Esophagus (tissue), 2 donors: Measurements from ENCODE around the gene TMEM126B. TPM values are rescaled to one million over a fixed set of nuclear protein-coding genes. Genes with fewer than 3 reads are reported as not detected.

Experiments
- H3K27ac ChIP-seq, 2 donors: one replicate each; pipeline ENCODE4 v1.5.1; 2013; ENCODE audit warnings: low read depth in 2 of 2, mild to moderate bottlenecking in 2 of 2, inconsistent platforms in 1 of 2, low read length in 1 of 2, moderate library complexity in 1 of 2
- H3K27me3 ChIP-seq, 2 donors: one replicate each; pipeline ENCODE4 v1.6.1; 2013; ENCODE audit warnings: low read length in 2 of 2, control low read depth in 1 of 2, mild to moderate bottlenecking in 1 of 2; ENCODE audit not compliant: insufficient read depth in 2 of 2, control insufficient read depth in 1 of 2
- H3K36me3 ChIP-seq, 2 donors: one replicate each; pipeline ENCODE4 v1.6.1; 2013; ENCODE audit warnings: low read length in 1 of 2; ENCODE audit not compliant: control insufficient read depth in 2 of 2, insufficient read depth in 2 of 2
- H3K4me1 ChIP-seq, 2 donors: one replicate each; pipeline ENCODE4 v1.6.1; 2013; ENCODE audit warnings: low read length in 1 of 2; ENCODE audit not compliant: control insufficient read depth in 2 of 2, insufficient read depth in 2 of 2
- H3K4me3 ChIP-seq, 2 donors: one replicate each; pipeline ENCODE4 v1.5.1; 2013; ENCODE audit warnings: low read length in 2 of 2, mild to moderate bottlenecking in 2 of 2, low read depth in 1 of 2, moderate library complexity in 1 of 2
- H3K9me3 ChIP-seq, 2 donors: one replicate each; pipeline ENCODE4 v1.6.1; 2013; ENCODE audit warnings: mild to moderate bottlenecking in 2 of 2, low read depth in 1 of 2, low read length in 1 of 2, moderate library complexity in 1 of 2; ENCODE audit not compliant: control insufficient read depth in 2 of 2, insufficient read depth in 1 of 2
- WGBS, 2 donors: extraction: QIAGEN DNeasy Blood & Tissue Kit; methylation state at CpG; one replicate each; pipeline ENCODE4 v1.1.7; 2013; 5-methylcytosine and 5-hydroxymethylcytosine counted together
- polyA plus RNA-seq, 2 donors: library from polyadenylated mRNA; stranded (reverse); fragments of 200-250 nt; gene quantifications; one replicate each; pipeline ENCODE4 v1.2.3, GENCODE V29; 2013
- donor health status: healthy with polysubstance abuse.
- donor health status: Bipolar disorder and iron deficiency.

Gene TMEM126B
- 10 to 100 TPM; 34.4 to 54.7 TPM for polyA plus RNA-seq

DNA sequence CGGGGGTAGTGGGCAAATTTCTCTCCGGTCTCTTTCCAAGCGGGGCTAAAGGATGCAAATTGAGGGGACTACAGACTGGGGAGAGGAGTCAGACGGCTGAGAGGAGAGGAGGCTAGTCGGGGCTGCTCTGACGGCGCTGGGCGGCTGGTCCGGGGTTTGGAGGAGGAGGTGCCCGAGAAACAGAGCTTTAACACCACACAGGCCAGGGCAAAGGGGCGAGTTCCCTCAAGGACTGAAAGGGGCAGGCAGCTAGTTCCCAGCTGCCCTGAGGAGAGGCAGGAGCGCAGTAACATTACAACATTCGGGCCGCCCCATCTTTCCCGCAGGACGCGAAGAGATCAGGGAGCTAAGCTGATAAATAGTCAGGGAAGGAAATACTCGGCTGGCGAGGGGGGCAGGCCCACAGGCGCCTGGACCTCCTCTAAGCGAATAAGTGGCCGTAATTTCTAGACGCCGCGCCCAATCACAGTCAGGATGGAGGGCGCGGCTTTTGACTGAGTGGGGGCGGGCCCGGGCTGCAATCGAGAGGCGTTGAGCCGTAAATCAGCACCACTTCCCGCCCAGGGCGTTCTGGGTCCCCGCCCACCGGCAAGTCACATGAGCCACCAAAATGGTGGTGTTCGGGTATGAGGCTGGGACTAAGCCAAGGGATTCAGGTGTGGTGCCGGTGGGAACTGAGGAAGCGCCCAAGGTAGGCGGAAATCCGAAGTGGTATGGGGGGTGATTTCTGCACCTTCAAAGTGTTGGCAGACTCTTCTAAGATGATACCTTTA, at the start of gene TMEM126B:
TSS of gene TMEM126B (plus strand) at position 596 of the 773 bp plus-strand sequence. CDS start at position 611, 15 bp downstream.
- Histone ChIP-seq H3K9me3 (no peaks in the 10 kb centered on the region), H3K4me1 (no peaks in the 10 kb centered on the region), H3K4me3 (peak within 1 kb of the TSS; percentile 83 to 87), H3K27me3 (no peaks in the 10 kb centered on the region), H3K27ac (peak within 1 kb of the TSS; percentile 95 to 98), H3K36me3 (peaks cover 0 to 3% of the 10 kb centered on the region in 2 donors)
- WGBS, 2 donors, result 0% methylated on average over 41 of the region's 41 CpGs

DNA sequence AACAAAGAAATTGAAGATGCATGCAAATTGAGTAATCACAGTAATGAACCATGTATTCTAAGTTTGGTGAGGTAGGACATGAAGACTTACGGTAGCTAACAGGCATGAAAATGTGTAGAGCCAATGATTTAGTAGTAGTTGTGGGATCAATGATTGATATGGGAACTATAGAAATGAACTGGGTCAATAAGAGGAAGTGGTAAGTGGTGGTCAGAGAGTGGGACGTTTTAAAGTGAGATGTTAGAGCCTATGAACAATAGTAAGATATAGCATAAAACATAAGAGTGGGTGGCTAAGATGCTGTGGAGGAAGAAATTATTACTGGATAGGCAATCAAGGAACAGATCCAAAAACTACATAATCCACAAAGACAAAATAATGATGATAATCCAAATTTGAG, 46.3 kb upstream of the TMEM126B start:
- Histone ChIP-seq H3K4me3 (no peak overlapping the region), H3K4me1 (no peaks in the 10 kb centered on the region), H3K9me3 (no peaks in the 10 kb centered on the region), H3K27me3 (no peaks in the 10 kb centered on the region), H3K36me3 (no peaks in the 10 kb centered on the region), H3K27ac (no peak overlapping the region)
- WGBS, 2 donors, result 73 to 74% methylated on average over 2 of the region's 2 CpGs

DNA sequence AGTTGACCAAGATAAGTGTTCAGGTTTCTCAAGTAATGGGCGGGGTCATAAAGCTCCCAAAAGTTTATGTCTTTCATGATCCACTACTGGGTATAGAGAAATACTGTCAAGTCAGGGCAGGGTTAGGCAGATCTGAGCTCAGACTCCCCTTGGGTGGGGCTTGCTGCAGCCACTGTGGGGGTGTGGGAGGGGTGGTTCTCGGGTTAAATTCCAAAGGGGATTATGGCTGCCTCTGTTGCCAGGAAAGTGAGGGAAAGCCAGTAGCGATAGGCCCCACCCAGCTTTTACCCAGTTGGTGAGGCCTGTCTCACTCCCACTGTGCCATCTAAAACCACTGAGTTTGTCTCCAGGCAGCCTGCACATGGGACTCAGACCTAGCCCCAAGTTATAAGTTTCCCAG, 39.0 kb upstream of the TMEM126B start:
- no peaks in the 10 kb centered on the region for H3K4me1 ChIP-seq
- H3K36me3 ChIP-seq, result no peaks in the 10 kb centered on the region
- no peak overlapping the region for H3K4me3 ChIP-seq
- 54 to 73% methylated on average over 3 of the region's 3 CpGs for WGBS, 2 donors
- no peaks in the 10 kb centered on the region for H3K27me3 ChIP-seq
- no peak overlapping the region for H3K27ac ChIP-seq
- no peaks in the 10 kb centered on the region for H3K9me3 ChIP-seq

DNA sequence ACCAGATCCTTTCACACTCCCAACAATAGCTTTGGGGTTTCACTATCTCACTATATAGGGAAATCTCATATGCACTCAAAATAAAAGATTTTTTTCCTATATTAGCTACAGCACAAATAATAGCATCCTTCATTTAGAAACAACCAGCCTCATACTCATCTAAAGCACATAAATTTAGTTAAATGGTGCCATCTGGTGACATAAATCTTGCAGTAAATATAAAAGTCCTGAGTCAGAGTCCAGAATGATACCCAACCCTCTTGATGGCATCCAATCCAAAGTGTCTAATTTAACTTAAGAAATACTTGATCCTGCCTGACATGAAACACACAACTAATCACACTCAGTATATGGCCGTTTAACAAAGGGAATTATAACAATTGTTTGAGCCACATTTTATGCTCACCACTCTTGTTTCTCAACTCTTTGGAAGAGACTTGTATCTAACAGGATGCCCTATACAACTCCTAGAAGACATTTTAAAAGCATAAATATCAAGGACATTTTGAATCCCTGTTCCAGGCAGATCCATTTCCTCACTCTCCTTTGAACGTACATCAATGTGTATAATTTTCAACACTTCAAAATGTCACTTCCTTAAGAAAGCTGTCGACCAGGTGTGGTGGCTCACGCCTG, 37.4 kb upstream of the TMEM126B start:
- Histone ChIP-seq H3K4me1 (no peaks in the 10 kb centered on the region), H3K27me3 (no peaks in the 10 kb centered on the region), H3K9me3 (no peaks in the 10 kb centered on the region), H3K4me3 (no peak overlapping the region), H3K36me3 (no peaks in the 10 kb centered on the region), H3K27ac (no peak overlapping the region)
- 70 to 75% methylated on average over 4 of the region's 4 CpGs for WGBS, 2 donors

DNA sequence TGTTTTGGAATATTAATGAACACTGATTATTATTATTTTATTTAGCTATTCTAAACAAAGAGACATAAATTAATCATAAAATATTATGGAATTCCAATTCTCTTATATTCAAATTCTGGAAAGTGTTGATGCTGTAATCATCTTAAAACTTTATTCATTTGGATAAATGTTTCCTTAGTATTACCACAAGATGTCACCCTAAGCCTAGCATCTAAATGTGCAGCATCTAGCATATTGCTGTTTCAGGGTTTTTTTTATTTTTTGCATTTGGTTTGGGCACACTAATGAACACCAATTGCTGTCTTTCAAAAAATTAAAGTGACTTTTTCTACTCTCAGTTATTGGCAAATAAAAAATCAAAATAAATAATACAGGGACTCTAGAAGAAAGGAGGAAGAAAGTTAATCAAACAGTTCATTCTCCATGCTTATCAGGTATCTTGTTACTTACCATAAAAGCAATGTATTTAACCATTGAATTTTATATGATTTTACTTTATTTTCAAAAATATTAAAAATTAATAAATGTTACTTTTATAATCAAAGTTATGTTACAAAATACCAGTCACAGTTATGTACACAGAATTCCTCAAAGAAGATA, 33.0 kb upstream of the TMEM126B start:
- Histone ChIP-seq H3K36me3 (no peaks in the 10 kb centered on the region), H3K27ac (no peak overlapping the region), H3K4me1 (no peaks in the 10 kb centered on the region), H3K27me3 (no peaks in the 10 kb centered on the region), H3K4me3 (no peak overlapping the region), H3K9me3 (no peaks in the 10 kb centered on the region)

DNA sequence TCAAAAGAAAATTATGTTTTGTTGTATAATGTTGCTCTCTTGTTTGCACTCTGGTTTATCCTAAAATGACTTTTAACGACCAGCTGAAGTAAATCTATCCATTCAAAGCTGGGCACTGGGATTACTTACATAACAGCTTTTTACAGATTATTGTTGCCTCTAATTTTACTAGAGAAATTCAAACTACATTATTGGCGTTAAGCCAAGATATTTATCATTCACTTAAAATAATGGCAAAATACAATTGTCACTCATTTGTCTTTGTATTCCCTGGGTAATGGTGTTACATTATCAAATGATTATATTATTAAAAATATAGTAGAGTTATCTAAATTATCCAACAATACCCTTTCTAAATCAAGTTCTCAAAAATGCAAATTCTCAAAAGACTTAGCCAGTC, 31.5 kb upstream of the TMEM126B start:
- Histone ChIP-seq H3K4me1 (no peaks in the 10 kb centered on the region), H3K27ac (no peak overlapping the region), H3K27me3 (no peaks in the 10 kb centered on the region), H3K36me3 (no peaks in the 10 kb centered on the region), H3K4me3 (no peak overlapping the region), H3K9me3 (no peaks in the 10 kb centered on the region)
- 60 to 77% methylated on average over 2 of the region's 2 CpGs for WGBS, 2 donors

DNA sequence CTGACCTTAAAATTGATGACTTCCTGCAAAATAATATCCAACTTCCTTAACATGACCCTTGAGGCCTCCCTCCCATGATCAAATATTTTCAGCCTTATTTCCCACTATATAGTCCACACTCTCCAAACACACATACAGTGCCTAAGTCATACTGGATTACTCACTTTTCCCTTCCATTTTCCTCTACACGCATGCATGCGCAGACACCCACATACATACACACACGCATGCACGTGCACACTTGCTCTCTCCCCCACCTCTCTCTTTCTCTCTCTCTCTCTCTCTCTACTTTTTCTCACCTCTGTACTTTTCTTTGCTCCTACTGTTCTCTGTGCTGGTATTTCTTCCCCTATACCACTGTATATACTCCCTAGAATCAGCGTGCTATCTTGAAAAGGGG, 29.3 kb upstream of the TMEM126B start:
- Histone ChIP-seq H3K27ac (no peak overlapping the region), H3K27me3 (no peaks in the 10 kb centered on the region), H3K4me3 (no peak overlapping the region), H3K4me1 (no peaks in the 10 kb centered on the region), H3K36me3 (no peaks in the 10 kb centered on the region), H3K9me3 (no peaks in the 10 kb centered on the region)
- 69 to 72% methylated on average over 5 of the region's 5 CpGs for WGBS, 2 donors

DNA sequence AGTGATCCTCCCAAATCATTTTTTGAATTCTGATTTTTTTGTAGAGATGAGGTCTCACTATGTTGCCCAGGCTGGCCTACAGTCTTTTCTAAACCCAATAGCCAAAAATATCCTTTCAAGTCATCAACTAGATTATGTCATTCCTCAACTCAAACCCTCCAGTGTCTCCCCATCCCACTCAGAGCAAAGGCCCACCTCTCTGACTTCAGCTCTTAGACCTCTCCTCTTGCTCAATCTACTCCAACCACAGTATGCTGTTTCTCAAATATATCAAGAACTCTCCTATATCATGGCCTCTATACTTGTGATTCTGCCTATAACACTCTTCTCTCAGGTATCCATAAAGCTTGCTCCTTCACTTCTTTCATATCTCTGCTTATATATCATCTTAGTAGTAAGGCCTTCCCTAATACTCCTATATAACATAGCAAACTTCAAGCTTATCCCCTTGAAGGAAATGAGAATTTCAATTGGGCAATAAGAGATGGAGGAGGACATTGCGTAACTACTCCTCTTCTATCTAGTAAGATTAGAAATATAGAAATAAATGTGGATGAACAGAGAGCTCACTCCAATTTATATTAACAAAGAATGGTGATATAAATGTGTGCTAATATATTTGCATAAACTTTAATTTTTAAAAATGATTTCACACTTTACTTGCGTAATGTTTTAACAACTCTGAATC, 25.7 kb upstream of the TMEM126B start:
- H3K27ac ChIP-seq, result no peak overlapping the region
- WGBS, 2 donors, result 98 to 99% methylated on average over 2 of the region's 2 CpGs

DNA sequence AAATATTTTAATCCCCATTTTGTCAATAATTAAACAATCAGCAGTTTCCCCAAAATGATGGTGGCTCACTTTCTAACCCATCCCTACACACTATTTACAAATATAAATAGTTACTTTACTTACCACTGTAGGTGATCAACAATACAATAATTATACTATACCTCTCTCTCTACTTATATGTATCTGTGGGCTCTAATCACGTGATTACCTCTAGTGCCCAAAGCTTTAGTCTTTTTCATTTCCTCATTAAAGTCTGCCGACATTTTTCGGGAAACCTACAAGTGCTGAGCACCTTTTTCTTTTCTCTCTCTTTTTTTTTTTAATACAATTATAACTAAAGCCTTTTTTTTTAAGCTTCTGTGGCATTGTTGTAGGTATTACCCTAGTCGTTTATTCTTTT, 25.2 kb upstream of the TMEM126B start:
- H3K27ac ChIP-seq, result no peak overlapping the region
- H3K27me3 ChIP-seq, result no peaks in the 10 kb centered on the region
- H3K4me1 ChIP-seq, result no peaks in the 10 kb centered on the region
- no peaks in the 10 kb centered on the region for H3K9me3 ChIP-seq
- H3K36me3 ChIP-seq, result no peaks in the 10 kb centered on the region
- no peak overlapping the region for H3K4me3 ChIP-seq
- WGBS, 2 donors, result 85 to 88% methylated on average over 4 of the region's 4 CpGs

More for the DNA sequence above, 25.7 kb upstream of the TMEM126B start:
- H3K27me3 ChIP-seq, result no peaks in the 10 kb centered on the region
- no peaks in the 10 kb centered on the region for H3K36me3 ChIP-seq
- H3K4me1 ChIP-seq, result no peaks in the 10 kb centered on the region
- no peak overlapping the region for H3K4me3 ChIP-seq
- no peaks in the 10 kb centered on the region for H3K9me3 ChIP-seq
